ENCODE measurements around the gene ADGRG2. TPM values are rescaled to one million over a fixed set of nuclear protein-coding genes. Genes with fewer than 3 reads are reported as not detected.

The ADGRG2 gene
- total and polyA plus RNA-seq, 9 of the 15 experiments (the other 6 are each of a cell fraction or from before 2014, with no cell fraction given) = 0.03 TPM; not detected in 8

DNA sequence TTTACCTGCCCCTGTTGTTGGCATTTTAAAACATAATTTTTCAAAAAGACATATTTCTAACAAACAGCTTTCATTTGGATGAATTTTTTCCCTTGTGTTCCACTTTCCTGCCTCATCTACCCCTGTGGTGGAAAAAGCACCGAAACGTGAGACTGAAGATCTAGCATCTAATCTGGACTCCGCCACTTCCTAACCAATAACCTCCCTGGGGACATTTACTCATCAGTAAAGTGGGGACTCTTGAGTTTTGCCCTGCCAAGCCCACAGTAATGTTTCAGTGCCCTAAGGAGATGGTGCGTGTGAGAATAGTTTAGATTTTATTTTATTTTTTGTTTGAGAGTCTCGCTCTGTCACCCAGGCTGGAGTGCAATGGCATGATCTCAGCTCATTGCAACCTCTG lies 56.7 kb downstream of the ADGRG2 start:
- Histone ChIP-seq H3K9ac (ENCODE audit: insufficient read depth in 1 of 2, low read depth in 2 of 2, low read length in 2 of 2) (no peak overlapping the region), H3K9me3 (replicated peaks; ENCODE audit: control insufficient read depth, insufficient read depth, low read depth, low read length) (no peaks in the 10 kb centered on the region), H3K36me3 (ENCODE audit: control insufficient read depth, insufficient read depth, low read length) (no peaks in the 10 kb centered on the region), H4K20me1 (replicated peaks; ENCODE audit: control insufficient read depth, insufficient read depth, low read length) (no peaks in the 10 kb centered on the region), H3K9me1 (ENCODE audit: control insufficient read depth, insufficient read depth, low read length) (no peaks in the 10 kb centered on the region), H3K4me2 (ENCODE audit: insufficient read depth, low read length) (no peak overlapping the region), H3K4me3 (no peak overlapping the region), H3K79me2 (ENCODE audit: control insufficient read depth, insufficient read depth, low read length) (no peaks in the 10 kb centered on the region), H3K4me1 (replicated peaks in 1 of 2; ENCODE audit: control insufficient read depth in 2 of 2, insufficient read depth in 2 of 2, low read length in 2 of 2) (no peaks in the 10 kb centered on the region), H3K27ac (ENCODE audit: extremely low read depth, low read depth, low read length) (no peak overlapping the region), H3K27me3 (ENCODE audit: control insufficient read depth in 2 of 2, insufficient read depth in 2 of 2, low read length in 2 of 2) (peaks cover 0 to 14% of the 10 kb centered on the region in 2 experiments; a peak in 1 of 5 replicates), H2AFZ (ENCODE audit: low read depth, low read length) (no peak overlapping the region)
- FAIRE-seq = no peak
- intact Hi-C loops (cut with micrococcal nuclease) (no loop called here), in situ Hi-C loops (cut with MboI) (no loop called here)
- ATAC-seq = no peak
- no peak for DNase-seq (ENCODE audit: extremely low read depth in 1 of 4, low spot score in 3 of 4)
- TF ChIP-seq CAMTA2 (CRISPR knock-in tag; conservative IDR thresholded peaks at IDR 0.05) (no peak), HMBOX1 (IDR thresholded peaks at IDR 0.05) (no peak), MXI1 (IDR thresholded peaks at IDR 0.05; ENCODE audit: low read depth, low read length) (no peak), XRCC5 (IDR thresholded peaks at IDR 0.05; ENCODE audit: low read depth, low read length) (no peak), NFIX (CRISPR knock-in tag; IDR thresholded peaks at IDR 0.05; ENCODE audit: low read depth) (no peak)
- TF ChIP-seq, protein P1, sequence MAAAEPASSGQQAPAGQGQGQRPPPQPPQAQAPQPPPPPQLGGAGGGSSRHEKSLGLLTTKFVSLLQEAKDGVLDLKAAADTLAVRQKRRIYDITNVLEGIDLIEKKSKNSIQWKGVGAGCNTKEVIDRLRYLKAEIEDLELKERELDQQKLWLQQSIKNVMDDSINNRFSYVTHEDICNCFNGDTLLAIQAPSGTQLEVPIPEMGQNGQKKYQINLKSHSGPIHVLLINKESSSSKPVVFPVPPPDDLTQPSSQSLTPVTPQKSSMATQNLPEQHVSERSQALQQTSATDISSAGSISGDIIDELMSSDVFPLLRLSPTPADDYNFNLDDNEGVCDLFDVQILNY (CRISPR knock-in tag; IDR thresholded peaks at IDR 0.05) = no peak
- ChIA-PET CTCF (ENCODE audit: low intra/inter-chr PET ratio) (no interaction called here), POLR2A (interaction anchor here (0.7 kb wide), 2 partner anchors 226 to 647 kb away, joined by 3 read pairs; no protein-coding TSS in a partner anchor)
- BruUV-seq (replicated peaks) = no TSS peak
- WGBS (ENCODE audit: insufficient coverage, low coverage, missing lambda C conversion rate) = 2% methylated on average over 5 of the region's 5 CpGs

Measured in K562 (cell line).